GM23338 (cell line): ENCODE results near the gene CNDP2. TPM values are rescaled to one million over a fixed set of nuclear protein-coding genes. Genes with fewer than 3 reads are reported as not detected.

ENCODE experiments used
- ATAC-seq: fragments of 200-7000 bp; cut with Tn5 transposase; 3 replicates; pipeline ENCODE4 v1.9.1; 2020
- DNase-seq: peaks from one replicate; pipeline ENCODE4 v3.0.0-alpha.2; 2015; ENCODE audit warnings: low spot score
- H2AFZ ChIP-seq: fragments of 200-600 bp; sonication (generic); 2 replicates; pipeline ENCODE4 v1.8.0; 2016; ENCODE audit warnings: antibody characterized with exemption, mild to moderate bottlenecking, moderate library complexity
- H3F3A ChIP-seq: fragments of 200-600 bp; sonication (generic); replicated peaks from 2 replicates; pipeline ENCODE4 v1.8.0; 2017; ENCODE audit warnings: antibody characterized with exemption, mixed run types, low read depth
- H3K27ac ChIP-seq: fragments of 200-600 bp; sonication (generic); 2 replicates; pipeline ENCODE4 v1.6.1; 2016; ENCODE audit warnings: low read depth
- H3K27me3 ChIP-seq: fragments of 200-600 bp; sonication (generic); 2 replicates; pipeline ENCODE4 v1.8.0; 2016; ENCODE audit warnings: mild to moderate bottlenecking, mixed run types, moderate library complexity; ENCODE audit not compliant: insufficient read depth
- H3K36me3 ChIP-seq: fragments of 200-600 bp; sonication (generic); 2 replicates; pipeline ENCODE4 v1.8.0; 2016; ENCODE audit warnings: mild to moderate bottlenecking; ENCODE audit not compliant: insufficient read depth
- H3K4me1 ChIP-seq: fragments of 200-600 bp; sonication (generic); 2 replicates; pipeline ENCODE4 v1.8.0; 2016; ENCODE audit warnings: mild to moderate bottlenecking, moderate library complexity; ENCODE audit not compliant: insufficient read depth
- H3K4me2 ChIP-seq: fragments of 200-600 bp; sonication (generic); 2 replicates; pipeline ENCODE4 v1.7.1; 2017; ENCODE audit warnings: mixed run types
- H3K4me3 ChIP-seq: fragments of 200-600 bp; sonication (generic); 2 replicates; pipeline ENCODE4 v1.6.1; 2016; ENCODE audit warnings: mixed run types
- H3K79me2 ChIP-seq: fragments of 200-600 bp; sonication (generic); replicated peaks from 2 replicates; pipeline ENCODE4 v1.8.0; 2017; ENCODE audit warnings: mild to moderate bottlenecking; ENCODE audit not compliant: insufficient read depth
- H3K9me2 ChIP-seq: fragments of 200-600 bp; sonication (generic); 2 replicates; pipeline ENCODE4 v1.8.0; 2017; ENCODE audit not compliant: insufficient read depth
- H4K20me1 ChIP-seq: fragments of 200-600 bp; sonication (generic); replicated peaks from 2 replicates; pipeline ENCODE4 v1.8.0; 2017; ENCODE audit warnings: mild to moderate bottlenecking; ENCODE audit not compliant: insufficient read depth
- H3K27ac Mint-ChIP-seq: 2 replicates; pipeline ENCODE4 v1.8.0; 2020; ENCODE audit warnings: inconsistent platforms, mild to moderate bottlenecking, moderate library complexity, mixed read lengths
- H3K27me3 Mint-ChIP-seq: 3 replicates; pipeline ENCODE4 v1.8.0; 2022; ENCODE audit warnings: low read depth, mild to moderate bottlenecking, moderate library complexity, mixed read lengths, inconsistent platforms; ENCODE audit not compliant: insufficient read depth, poor library complexity
- H3K36me3 Mint-ChIP-seq: 3 replicates; pipeline ENCODE4 v1.8.0; 2021; ENCODE audit warnings: low read depth, mild to moderate bottlenecking, inconsistent platforms, moderate library complexity, mixed read lengths
- H3K4me1 Mint-ChIP-seq: 3 replicates; pipeline ENCODE4 v1.8.0; 2020; ENCODE audit warnings: mild to moderate bottlenecking, inconsistent platforms, mixed read lengths
- H3K4me3 Mint-ChIP-seq: 3 replicates; pipeline ENCODE4 v1.8.0; 2021; ENCODE audit warnings: moderate library complexity, mild to moderate bottlenecking, inconsistent platforms, mixed read lengths
- H3K9me3 Mint-ChIP-seq: 3 replicates; pipeline ENCODE4 v1.8.0; 2020; ENCODE audit warnings: moderate library complexity, mild to moderate bottlenecking, inconsistent platforms, mixed read lengths
- CREB1 ChIP-seq: fragments of 250-450 bp; sonication (Bioruptor Pico); IDR thresholded peaks from 2 replicates; pipeline ENCODE4 v1.5.0; 2020; ENCODE audit warnings: low read depth, mild to moderate bottlenecking, moderate library complexity
- ETS1 ChIP-seq: IDR thresholded peaks from 2 replicates; pipeline ENCODE4 v1.6.1; 2016; ENCODE audit warnings: antibody characterized with exemption
- EZH2 ChIP-seq: fragments of 200-600 bp; sonication (generic); IDR thresholded peaks from one replicate; pipeline ENCODE4 v1.8.0; 2017; ENCODE audit warnings: antibody characterized with exemption, mild to moderate bottlenecking, low read depth; ENCODE audit not compliant: unreplicated experiment
- JUNB ChIP-seq: IDR thresholded peaks from one replicate; pipeline ENCODE4 v1.6.1; 2016; ENCODE audit warnings: antibody characterized with exemption; ENCODE audit not compliant: unreplicated experiment
- POLR2AphosphoS5 ChIP-seq: IDR thresholded peaks from 2 replicates; pipeline ENCODE4 v1.6.1; 2016; ENCODE audit warnings: antibody characterized with exemption, low read depth
- ZNF114 ChIP-seq: fragments of 250-450 bp; sonication (Bioruptor Pico); IDR thresholded peaks from 2 replicates; pipeline ENCODE4 v1.5.0; 2020; ENCODE audit warnings: mild to moderate bottlenecking, moderate library complexity
- ZNF331 ChIP-seq: fragments of 250-450 bp; sonication (Bioruptor Pico); IDR thresholded peaks from 2 replicates; pipeline ENCODE4 v1.5.0; 2020; ENCODE audit warnings: low read depth, mild to moderate bottlenecking, moderate library complexity
- ZNF462 ChIP-seq: fragments of 250-450 bp; sonication (Bioruptor Pico); IDR thresholded peaks from 2 replicates; pipeline ENCODE4 v1.5.0; 2020; ENCODE audit warnings: mild to moderate bottlenecking, moderate library complexity
- polyA plus RNA-seq: library from polyadenylated mRNA; unstranded; fragments of >200 nt; fragmentation: Nextera tagmentation; extraction: Ambion mirVana; gene quantifications from 2 replicates; pipeline ENCODE4 v1.2.1, GENCODE V29; 2016
- total RNA-seq: library from RNA; depleted of rRNA; stranded (reverse); fragments of >200 nt; shearing (Covaris generic); gene quantifications from 2 replicates; pipeline ENCODE4 v1.2.3, GENCODE V29; 2014

Gene CNDP2
- total and polyA plus RNA-seq, 2 experiments from 2014 or later: 116 to 175 TPM

DNA sequence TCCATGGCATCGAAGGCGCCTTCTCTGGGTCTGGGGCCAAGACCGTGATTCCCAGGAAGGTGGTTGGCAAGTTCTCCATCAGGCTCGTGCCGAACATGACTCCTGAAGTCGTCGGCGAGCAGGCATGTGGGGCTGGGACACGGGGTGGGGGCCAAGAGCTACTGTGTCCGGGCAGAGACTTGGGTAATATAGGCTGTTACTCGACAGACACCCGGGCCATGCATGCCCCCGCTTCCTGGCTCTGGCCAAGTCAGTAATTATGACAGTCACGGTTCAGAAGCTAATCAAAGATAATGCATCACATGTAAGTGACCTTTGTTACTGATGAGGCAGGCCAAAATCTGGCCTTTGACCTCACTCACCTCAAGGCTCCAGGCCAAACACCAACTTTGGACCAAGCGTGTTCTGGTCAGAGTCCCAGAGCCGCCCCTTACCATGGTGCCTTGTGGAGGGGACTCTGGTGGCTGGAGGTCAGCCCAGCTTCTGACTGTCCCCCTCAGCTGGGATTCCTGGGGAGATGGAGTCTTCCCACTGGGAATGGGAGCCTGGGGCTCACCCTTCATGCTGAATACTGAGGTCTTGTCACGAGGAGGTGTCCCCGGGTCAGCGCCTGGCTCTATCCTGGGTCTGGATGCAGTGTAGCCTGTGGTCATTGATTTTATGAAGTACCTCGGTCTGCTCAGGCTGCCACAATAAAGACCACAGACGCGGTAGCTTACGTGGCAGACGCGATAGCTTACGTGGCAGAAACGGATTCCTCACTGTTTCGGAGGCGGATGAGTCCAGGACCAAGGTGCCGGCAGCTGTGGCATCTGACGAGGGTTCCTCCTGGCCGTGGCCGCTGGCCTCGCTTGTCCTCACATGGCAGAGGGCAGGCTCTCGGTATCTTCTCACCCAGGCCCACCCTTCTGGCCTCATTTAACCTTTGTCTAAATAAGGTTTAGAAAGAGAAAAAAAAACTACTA, 20.4 kb downstream of the CNDP2 start:
- no peak for DNase-seq
- no peak overlapping the region for H2AFZ ChIP-seq
- no peaks in the 10 kb centered on the region for H3F3A ChIP-seq
- Mint-ChIP-seq H3K4me1 (no peaks in the 10 kb centered on the region), H3K27ac (no peak overlapping the region), H3K9me3 (peaks cover 12% of the 10 kb centered on the region), H3K36me3 (peaks cover 90% of the 10 kb centered on the region), H3K27me3 (peaks cover 12% of the 10 kb centered on the region), H3K4me3 (no peak overlapping the region)
- no peaks in the 10 kb centered on the region for H3K9me2 ChIP-seq
- no peaks in the 10 kb centered on the region for H3K4me1 ChIP-seq
- H4K20me1 ChIP-seq: no peaks in the 10 kb centered on the region
- no peak overlapping the region for H3K4me3 ChIP-seq
- 0 out of 2 replicates have a peak, but pooled peaks cover 6% of the 10 kb centered on the region for H3K36me3 ChIP-seq
- ATAC-seq: no peak
- H3K27ac ChIP-seq: no peak overlapping the region
- TF ChIP-seq ZNF331 (CRISPR knock-in tag) (no peak), ZNF462 (no peak), ZNF114 (CRISPR knock-in tag) (no peak), ETS1 (no peak), POLR2AphosphoS5 (no peak), CREB1 (CRISPR knock-in tag) (no peak), JUNB (no peak), EZH2 (no peak)
- no peaks in the 10 kb centered on the region for H3K27me3 ChIP-seq
- no peak overlapping the region for H3K4me2 ChIP-seq
- H3K79me2 ChIP-seq: no peaks in the 10 kb centered on the region
